ENCODE data around the gene PRLR. TPM values are rescaled to one million over a fixed set of nuclear protein-coding genes. Genes with fewer than 3 reads are reported as not detected.

Gene PRLR
- total and polyA plus RNA-seq, 9 of the 15 experiments (the other 6 are each of a cell fraction or from before 2014, with no cell fraction given): 0.02 TPM; not detected in 8

- Histone ChIP-seq H3K79me2 (ENCODE audit: control insufficient read depth, insufficient read depth, low read length) (no peaks in the 10 kb centered on the region), H3K4me3 (no peak overlapping the region), H3K27me3 (ENCODE audit: control insufficient read depth in 2 of 2, insufficient read depth in 2 of 2, low read length in 2 of 2) (no peaks in the 10 kb centered on the region), H3K9me1 (ENCODE audit: control insufficient read depth, insufficient read depth, low read length) (no peaks in the 10 kb centered on the region), H3K27ac (ENCODE audit: extremely low read depth, low read depth, low read length) (no peak overlapping the region), H3K9me3 (replicated peaks; ENCODE audit: control insufficient read depth, insufficient read depth, low read depth, low read length) (no peaks in the 10 kb centered on the region), H3K9ac (ENCODE audit: insufficient read depth in 1 of 2, low read depth in 2 of 2, low read length in 2 of 2) (no peak overlapping the region), H3K36me3 (ENCODE audit: control insufficient read depth, insufficient read depth, low read length) (no peaks in the 10 kb centered on the region), H3K4me1 (replicated peaks in 1 of 2; ENCODE audit: control insufficient read depth in 2 of 2, insufficient read depth in 2 of 2, low read length in 2 of 2) (no peaks in the 10 kb centered on the region), H2AFZ (ENCODE audit: low read depth, low read length) (no peak overlapping the region), H4K20me1 (replicated peaks; ENCODE audit: control insufficient read depth, insufficient read depth, low read length) (no peaks in the 10 kb centered on the region), H3K4me2 (ENCODE audit: insufficient read depth, low read length) (no peak overlapping the region)
- no TSS peak for BruUV-seq (replicated peaks)
- TF ChIP-seq PML (IDR thresholded peaks at IDR 0.05; ENCODE audit: low read length) (no peak), ATF1 (CRISPR knock-in tag; IDR thresholded peaks at IDR 0.05) (no peak), ATF1 (tag; IDR thresholded peaks at IDR 0.05) (no peak), ZNF584 (CRISPR knock-in tag; IDR thresholded peaks at IDR 0.05; ENCODE audit: low read depth) (no peak), BMI1 (IDR thresholded peaks at IDR 0.05; ENCODE audit: low read length) (no peak), ID3 (CRISPR knock-in tag; IDR thresholded peaks at IDR 0.05) (no peak), ID3 (tag; IDR thresholded peaks at IDR 0.05) (no peak), MIER1 (IDR thresholded peaks at IDR 0.05; ENCODE audit: low read depth) (no peak)
- in situ Hi-C loops (cut with MboI) (no loop called here), intact Hi-C loops (cut with micrococcal nuclease) (no loop called here)
- FAIRE-seq (no peak), ATAC-seq (no peak), DNase-seq (ENCODE audit: extremely low read depth in 1 of 4, low spot score in 3 of 4) (no peak)
- ChIA-PET POLR2A (no interaction called here), CTCF (ENCODE audit: low intra/inter-chr PET ratio) (no interaction called here)
Observed at GRCh38 chr5:35171078-35171477, 59.2 kb downstream of the PRLR start.

GRCh38 chr5:35166043-35166442, 64.2 kb downstream of the PRLR start:
- H3K79me2 ChIP-seq (ENCODE audit: control insufficient read depth, insufficient read depth, low read length): no peaks in the 10 kb centered on the region
- FAIRE-seq: no peak
- no peak overlapping the region for H2AFZ ChIP-seq (ENCODE audit: low read depth, low read length)
- no peaks in the 10 kb centered on the region for H4K20me1 ChIP-seq (replicated peaks; ENCODE audit: control insufficient read depth, insufficient read depth, low read length)
- H3K9me3 ChIP-seq (replicated peaks; ENCODE audit: control insufficient read depth, insufficient read depth, low read depth, low read length): no peaks in the 10 kb centered on the region
- in situ Hi-C loops (cut with MboI): no loop called here
- H3K27me3 ChIP-seq (ENCODE audit: control insufficient read depth in 2 of 2, insufficient read depth in 2 of 2, low read length in 2 of 2): no peaks in the 10 kb centered on the region; a peak in 1 of 5 replicates
- BruUV-seq (replicated peaks): no TSS peak
- ChIA-PET POLR2A (no interaction called here), CTCF (ENCODE audit: low intra/inter-chr PET ratio) (no interaction called here)
- no peak for TF ChIP-seq HOMEZ (CRISPR knock-in tag; IDR thresholded peaks at IDR 0.05)
- no peak for TF ChIP-seq ELF2 (CRISPR knock-in tag; IDR thresholded peaks at IDR 0.05)
- WGBS (ENCODE audit: insufficient coverage, low coverage, missing lambda C conversion rate): 0% methylated on average over 1 of the region's 1 CpG
- H3K9me1 ChIP-seq (ENCODE audit: control insufficient read depth, insufficient read depth, low read length): no peaks in the 10 kb centered on the region
- H3K4me1 ChIP-seq (replicated peaks in 1 of 2; ENCODE audit: control insufficient read depth in 2 of 2, insufficient read depth in 2 of 2, low read length in 2 of 2): no peaks in the 10 kb centered on the region
- no peak overlapping the region for H3K27ac ChIP-seq (ENCODE audit: extremely low read depth, low read depth, low read length)
- no peak overlapping the region for H3K9ac ChIP-seq (ENCODE audit: insufficient read depth in 1 of 2, low read depth in 2 of 2, low read length in 2 of 2)
- no peak overlapping the region for H3K4me3 ChIP-seq
- intact Hi-C loops (cut with micrococcal nuclease): no loop called here
- DNase-seq (ENCODE audit: extremely low read depth in 1 of 4, low spot score in 3 of 4): no peak
- H3K36me3 ChIP-seq (ENCODE audit: control insufficient read depth, insufficient read depth, low read length): no peaks in the 10 kb centered on the region
- no peak overlapping the region for H3K4me2 ChIP-seq (ENCODE audit: insufficient read depth, low read length)
- no peak for ATAC-seq

Measured in K562 (cell line).